NK-92 treated with Interleukin-12 subunit alpha and Interleukin-12 subunit beta, amount 100 ng/mL, for 24 hours (cell line): Measurements from ENCODE around the gene PRSS50.

Experiments
- DNase-seq: peaks from one replicate; lab custom pipeline; 2025; lab: John Stamatoyannopoulos, UW

Gene PRSS50

GRCh38 chr3:46669191-46669999 lies 48.3 kb downstream of the PRSS50 start:
- no peak for DNase-seq

- no peak for DNase-seq
Measured at GRCh38 chr3:46668591-46668990, 49.1 kb downstream of the PRSS50 start.

- DNase-seq = no peak
Measured at GRCh38 chr3:46668116-46668515, 49.6 kb downstream of the PRSS50 start.

GRCh38 chr3:46667657-46668056 lies 50.0 kb downstream of the PRSS50 start:
- DNase-seq = no peak

- DNase-seq = no peak
Measured at GRCh38 chr3:46667061-46667621, 50.5 kb downstream of the PRSS50 start.

GRCh38 chr3:46666453-46666845 lies 51.2 kb downstream of the PRSS50 start:
- DNase-seq = no peak

- DNase-seq = no peak
Measured at GRCh38 chr3:46665763-46666452, 51.8 kb downstream of the PRSS50 start.

- DNase-seq = no peak
Measured at GRCh38 chr3:46664971-46665762, 52.5 kb downstream of the PRSS50 start.

GRCh38 chr3:46664188-46664970 lies 53.3 kb downstream of the PRSS50 start:
- DNase-seq = no peak

- DNase-seq = no peak
Measured at GRCh38 chr3:46663591-46664135, 54.0 kb downstream of the PRSS50 start.

- no peak for DNase-seq
Measured at GRCh38 chr3:46662771-46663551, 54.7 kb downstream of the PRSS50 start.
